Parathyroid adenoma (tissue), 2 donors: ENCODE results near the gene ARSG.

Source experiments
- H2AFZ ChIP-seq: fragments of 300-600 bp; sonication (generic); one replicate; pipeline ENCODE4 v1.7.0; 2017; ENCODE audit warnings: antibody characterized with exemption, mild to moderate bottlenecking
- H3K27ac ChIP-seq: fragments of 300-600 bp; sonication (generic); one replicate; pipeline ENCODE4 v1.7.0; 2017
- H3K27me3 ChIP-seq: fragments of 300-600 bp; sonication (generic); one replicate; pipeline ENCODE4 v1.7.0; 2017; ENCODE audit warnings: low read length; ENCODE audit not compliant: control insufficient read depth, insufficient read depth
- H3K36me3 ChIP-seq: fragments of 300-600 bp; sonication (generic); one replicate; pipeline ENCODE4 v1.7.0; 2017; ENCODE audit warnings: low read length; ENCODE audit not compliant: control insufficient read depth, insufficient read depth
- H3K4me1 ChIP-seq: fragments of 300-600 bp; sonication (generic); one replicate; pipeline ENCODE4 v1.7.0; 2017; ENCODE audit warnings: control low read depth
- H3K4me2 ChIP-seq: fragments of 300-600 bp; sonication (generic); one replicate; pipeline ENCODE4 v1.7.0; 2017; ENCODE audit warnings: low read length
- H3K4me3 ChIP-seq: fragments of 300-600 bp; sonication (generic); one replicate; pipeline ENCODE4 v1.7.0; 2017; ENCODE audit warnings: low read depth, low read length
- H3K79me2 ChIP-seq: fragments of 300-600 bp; sonication (generic); one replicate; pipeline ENCODE4 v1.7.0; 2017; ENCODE audit warnings: control low read depth
- H3K9ac ChIP-seq: fragments of 300-600 bp; sonication (generic); one replicate; pipeline ENCODE4 v1.7.0; 2017; ENCODE audit warnings: mild to moderate bottlenecking
- H3K9me3 ChIP-seq: fragments of 300-600 bp; sonication (generic); one replicate; pipeline ENCODE4 v1.7.0; 2017; ENCODE audit warnings: low read length; ENCODE audit not compliant: control insufficient read depth
- CTCF ChIP-seq: fragments of 300-600 bp; sonication (generic); IDR thresholded peaks from one replicate; pipeline ENCODE4 v1.7.0; 2017; ENCODE audit warnings: antibody characterized with exemption, mild to moderate bottlenecking
- donor health status: primary hyperparathyroidism.

ARSG gene

GRCh38 chr17:68445671-68446070 is 154.4 kb downstream of the ARSG start:
- Histone ChIP-seq H3K4me2 (no peak overlapping the region), H3K4me1 (peaks cover 3% of the 10 kb centered on the region), H3K36me3 (no peaks in the 10 kb centered on the region), H3K79me2 (peaks cover 6% of the 10 kb centered on the region), H3K9me3 (no peaks in the 10 kb centered on the region), H3K27ac (no peak overlapping the region), H3K9ac (no peak overlapping the region), H3K4me3 (no peak overlapping the region), H3K27me3 (no peaks in the 10 kb centered on the region), H2AFZ (no peak overlapping the region)
- no peak for TF ChIP-seq CTCF

GRCh38 chr17:68446626-68447041 is 155.3 kb downstream of the ARSG start:
- no peak for TF ChIP-seq CTCF

GRCh38 chr17:68449021-68449739 is 157.9 kb downstream of the ARSG start:
- TF ChIP-seq CTCF = no peak
- Histone ChIP-seq H3K27me3 (no peaks in the 10 kb centered on the region), H3K27ac (no peak overlapping the region), H3K79me2 (peaks cover 24% of the 10 kb centered on the region), H3K36me3 (no peaks in the 10 kb centered on the region), H3K4me2 (no peak overlapping the region), H3K9ac (no peak overlapping the region), H3K4me1 (peaks cover 3% of the 10 kb centered on the region), H3K4me3 (no peak overlapping the region), H2AFZ (no peak overlapping the region), H3K9me3 (no peaks in the 10 kb centered on the region)

More at GRCh38 chr17:68446626-68447041, 155.3 kb downstream of the ARSG start:
- no peak overlapping the region for H3K4me2 ChIP-seq
- no peaks in the 10 kb centered on the region for H3K36me3 ChIP-seq
- H3K9me3 ChIP-seq = no peaks in the 10 kb centered on the region
- peaks cover 3% of the 10 kb centered on the region for H3K4me1 ChIP-seq
- H3K4me3 ChIP-seq = no peak overlapping the region
- no peaks in the 10 kb centered on the region for H3K27me3 ChIP-seq
- H3K27ac ChIP-seq = no peak overlapping the region
- no peak overlapping the region for H2AFZ ChIP-seq
- H3K79me2 ChIP-seq = peaks cover 14% of the 10 kb centered on the region
- no peak overlapping the region for H3K9ac ChIP-seq

- Histone ChIP-seq H3K4me1 (peaks cover 3% of the 10 kb centered on the region), H3K36me3 (no peaks in the 10 kb centered on the region), H3K27me3 (no peaks in the 10 kb centered on the region), H3K9me3 (no peaks in the 10 kb centered on the region), H3K9ac (no peak overlapping the region), H3K4me2 (no peak overlapping the region), H3K4me3 (no peak overlapping the region), H3K79me2 (peaks cover 24% of the 10 kb centered on the region), H3K27ac (no peak overlapping the region), H2AFZ (no peak overlapping the region)
- TF ChIP-seq CTCF = no peak
Measured at GRCh38 chr17:68450391-68450790, 159.1 kb downstream of the ARSG start.

GRCh38 chr17:68450801-68451200 is 159.5 kb downstream of the ARSG start:
- Histone ChIP-seq H3K9me3 (no peaks in the 10 kb centered on the region), H3K9ac (no peak overlapping the region), H3K4me1 (peaks cover 3% of the 10 kb centered on the region), H3K27ac (no peak overlapping the region), H3K4me2 (no peak overlapping the region), H3K36me3 (no peaks in the 10 kb centered on the region), H3K79me2 (peaks cover 24% of the 10 kb centered on the region), H2AFZ (no peak overlapping the region), H3K27me3 (no peaks in the 10 kb centered on the region), H3K4me3 (no peak overlapping the region)
- no peak for TF ChIP-seq CTCF
